ENCODE data around the gene ZNF384. TPM values are rescaled to one million over a fixed set of nuclear protein-coding genes. Genes with fewer than 3 reads are reported as not detected.

ZNF384 gene
- total and polyA plus RNA-seq, 11 donors: 15.0 to 38.1 (median 25.2) TPM

GRCh38 chr12:6685814-6686213 is 3.4 kb downstream of the ZNF384 start:
- DNase-seq: no peak
- ATAC-seq: no peak
- Histone ChIP-seq H3K9me3 (no peaks in the 10 kb centered on the region), H3K4me1 (peaks cover 0 to 51% (median 34%) of the 10 kb centered on the region in 12 donors), H3K4me3 (no peak overlapping the region), H3K27me3 (no peaks in the 10 kb centered on the region), H3K36me3 (peaks cover 0 to 56% (median 24%) of the 10 kb centered on the region in 9 donors), H3K27ac (no peak overlapping the region)
- intact Hi-C loops (cut with DNase I): loop anchor here in 4 of 10 donors (2.0 to 5.0 kb wide), 4 partner anchors 17 to 71 kb away; partner anchors contain the start of gene COPS7A (in 1 of the 4)
- whole genome bisulfite sequencing, 4 donors: 59 to 75% (median 66%) methylated on average over 3 of the region's 3 CpGs
- TF ChIP-seq CTCF (IDR thresholded peaks at IDR 0.05) (no peak), POLR2A (IDR thresholded peaks at IDR 0.05) (no peak)

- intact Hi-C loops (cut with DNase I): loop anchor here in 2 of 10 donors (2.0 to 5.0 kb wide), 2 partner anchors 16 to 38 kb away; partner anchors contain the start of gene COPS7A (in 1 of the 2)
Observed at GRCh38 chr12:6684609-6685008, 4.6 kb downstream of the ZNF384 start.

GRCh38 chr12:6676962-6677361 is 12.2 kb downstream of the ZNF384 start:
- WGBS, 4 donors: 86 to 94% (median 93%) methylated on average over 5 of the region's 5 CpGs
- H3K27ac ChIP-seq: no peak overlapping the region
- no peak overlapping the region for H3K4me3 ChIP-seq
- ATAC-seq (no peak), DNase-seq (no peak)
- no peak for TF ChIP-seq CTCF (IDR thresholded peaks at IDR 0.05)
- TF ChIP-seq POLR2A (IDR thresholded peaks at IDR 0.05): no peak
- intact Hi-C loops (cut with DNase I): no loop called here
- H3K27me3 ChIP-seq: no peaks in the 10 kb centered on the region
- peaks cover 7 to 99% (median 93%) of the 10 kb centered on the region in 9 donors for H3K36me3 ChIP-seq
- no peaks in the 10 kb centered on the region for H3K4me1 ChIP-seq
- H3K9me3 ChIP-seq: no peaks in the 10 kb centered on the region

More at GRCh38 chr12:6684609-6685008, 4.6 kb downstream of the ZNF384 start:
- Histone ChIP-seq H3K9me3 (no peaks in the 10 kb centered on the region), H3K4me3 (no peak overlapping the region), H3K27ac (no peak overlapping the region), H3K27me3 (no peaks in the 10 kb centered on the region), H3K36me3 (peaks cover 0 to 68% (median 36%) of the 10 kb centered on the region in 9 donors), H3K4me1 (peaks cover 0 to 39% (median 23%) of the 10 kb centered on the region in 12 donors)
- no peak for DNase-seq
- ATAC-seq: no peak
- peak in 10 of 12 donors; percentile 23 to 52 (median 45) for TF ChIP-seq CTCF (IDR thresholded peaks at IDR 0.05)
- no peak for TF ChIP-seq POLR2A (IDR thresholded peaks at IDR 0.05)
- 70 to 72% (median 70%) methylated on average over 6 of the region's 6 CpGs for WGBS, 4 donors

GRCh38 chr12:6672143-6672542 is 17.0 kb downstream of the ZNF384 start:
- TF ChIP-seq POLR2A (IDR thresholded peaks at IDR 0.05) (no peak), CTCF (IDR thresholded peaks at IDR 0.05) (no peak)
- Histone ChIP-seq H3K4me1 (no peaks in the 10 kb centered on the region), H3K4me3 (no peak overlapping the region), H3K9me3 (no peaks in the 10 kb centered on the region), H3K36me3 (peaks cover 3 to 100% (median 99%) of the 10 kb centered on the region in 9 donors), H3K27me3 (no peaks in the 10 kb centered on the region), H3K27ac (no peak overlapping the region)
- peak in 1 of 4 donors; percentile 33 for ATAC-seq
- intact Hi-C loops (cut with DNase I): no loop called here
- 87 to 91% (median 89%) methylated on average over 18 of the region's 18 CpGs for WGBS, 4 donors
- no peak for DNase-seq
